Frontal cortex (tissue), 4 donors: ENCODE data around the gene CERS1. TPM values are rescaled to one million over a fixed set of nuclear protein-coding genes. Genes with fewer than 3 reads are reported as not detected.

ENCODE experiments used
- DNase-seq, 2 donors: peaks; one replicate each; pipeline ENCODE4 v3.0.0; 2012; ENCODE audit warnings: low spot score in 2 of 2
- FAIRE-seq: peaks from 2 replicates; lab custom pipeline; 2012; peaks lifted over from hg19 to GRCh38; lab: Jason Lieb, UNC
- total RNA-seq: library from RNA; depleted of rRNA; stranded (reverse); fragments of >200 nt; gene quantifications from one replicate; pipeline ENCODE4 v1.2.3, GENCODE V29; 2014
- donor health status: control.
- donor health status: control.
- donor health status: control.

The CERS1 gene
- total RNA-seq = 21.2 TPM

GRCh38 chr19:18895824-18896341, at the start of gene CERS1:
CERS1 (minus strand) TSS chr19:18896158; CDS start chr19:18896072, 86 bp downstream.
- DNase-seq (peak; percentile 91 to 96), FAIRE-seq (no peak)

- DNase-seq (no peak), FAIRE-seq (no peak)
Observed at GRCh38 chr19:18945297-18945696, 49.3 kb upstream of the CERS1 start.

- FAIRE-seq = no peak
Observed at GRCh38 chr19:18943465-18943864, 47.5 kb upstream of the CERS1 start.

GRCh38 chr19:18942692-18943091, 46.7 kb upstream of the CERS1 start:
- FAIRE-seq (no peak), DNase-seq (no peak)

More at GRCh38 chr19:18943465-18943864, 47.5 kb upstream of the CERS1 start:
- DNase-seq = no peak

- FAIRE-seq (no peak), DNase-seq (no peak)
Observed at GRCh38 chr19:18941628-18942354, 45.8 kb upstream of the CERS1 start.

GRCh38 chr19:18940769-18941627, 45.0 kb upstream of the CERS1 start, which contains the start of gene HOMER3:
HOMER3 (minus strand) TSS chr19:18941217; CDS start chr19:18938982, 2,235 bp downstream.
- no peak for FAIRE-seq

GRCh38 chr19:18939922-18940768, 44.2 kb upstream of the CERS1 start:
- DNase-seq (peak; percentile 69 to 73), FAIRE-seq (no peak)

More at GRCh38 chr19:18940769-18941627, 45.0 kb upstream of the CERS1 start, which contains the start of gene HOMER3:
- peak; percentile 95 to 96 for DNase-seq

GRCh38 chr19:18939163-18939562, 43.2 kb upstream of the CERS1 start:
- no peak for FAIRE-seq

GRCh38 chr19:18933297-18933696, 37.3 kb upstream of the CERS1 start:
- no peak for FAIRE-seq
- DNase-seq = no peak

More at GRCh38 chr19:18939163-18939562, 43.2 kb upstream of the CERS1 start:
- DNase-seq = no peak

GRCh38 chr19:18932216-18932841, 36.4 kb upstream of the CERS1 start:
- FAIRE-seq (no peak), DNase-seq (peak; percentile 75 to 90)

- DNase-seq (no peak), FAIRE-seq (no peak)
Observed at GRCh38 chr19:18931316-18932162, 35.6 kb upstream of the CERS1 start.

GRCh38 chr19:18929311-18929710, 33.4 kb upstream of the CERS1 start:
- no peak for FAIRE-seq
- DNase-seq = no peak

GRCh38 chr19:18928018-18928805, 32.3 kb upstream of the CERS1 start:
- no peak for FAIRE-seq
- DNase-seq = no peak

GRCh38 chr19:18924684-18925213, 28.8 kb upstream of the CERS1 start:
- DNase-seq (no peak), FAIRE-seq (no peak)

- no peak for DNase-seq
- no peak for FAIRE-seq
Observed at GRCh38 chr19:18922228-18922985, 26.4 kb upstream of the CERS1 start.

- DNase-seq (no peak), FAIRE-seq (no peak)
Observed at GRCh38 chr19:18921593-18921992, 25.6 kb upstream of the CERS1 start.

- DNase-seq (no peak), FAIRE-seq (no peak)
Observed at GRCh38 chr19:18920400-18920799, 24.4 kb upstream of the CERS1 start.
